Measurements from ENCODE around the gene BORCS5.

DNA sequence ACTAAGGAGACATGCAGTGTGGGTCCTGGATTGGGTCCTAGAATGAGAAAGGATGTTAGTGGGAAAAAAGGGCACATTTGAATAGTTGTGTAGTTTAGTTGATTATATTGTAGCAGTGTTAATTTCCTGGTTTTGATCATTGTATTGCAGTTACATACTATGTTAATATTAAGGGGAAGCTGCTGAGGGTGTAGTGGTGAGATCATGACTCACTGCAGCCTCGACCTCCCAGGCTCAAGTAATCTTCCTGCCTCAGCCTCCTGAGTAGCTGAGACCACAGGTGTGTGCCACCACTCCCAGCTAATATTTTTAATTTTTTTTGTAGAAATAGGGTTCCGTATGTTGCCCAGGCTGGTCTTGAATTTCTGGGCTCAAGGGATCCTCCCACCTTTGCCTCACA lies 21.7 kb downstream of the BORCS5 start:
- TF ChIP-seq EZH2 (IDR thresholded peaks at IDR 0.05), result no peak
- TF ChIP-seq POLR2AphosphoS5 (IDR thresholded peaks at IDR 0.05; ENCODE audit: borderline replicate concordance, low read depth, low read length), result no peak

Data from SK-N-MC (cell line).